Middle frontal gyrus (tissue), 1 donor: Measurements from ENCODE around the gene ACACA.
"Not testable (repeated sequence)": the region's sequence is repeated elsewhere in the genome, so short reads cannot be mapped to it uniquely, and the experiment has no call there.

Source experiments
- DNase-seq: peaks from one replicate; pipeline ENCODE4 v3.0.0-alpha.2; 2015; ENCODE audit warnings: low spot score; ENCODE audit errors: extremely low spot score

Gene ACACA

DNA sequence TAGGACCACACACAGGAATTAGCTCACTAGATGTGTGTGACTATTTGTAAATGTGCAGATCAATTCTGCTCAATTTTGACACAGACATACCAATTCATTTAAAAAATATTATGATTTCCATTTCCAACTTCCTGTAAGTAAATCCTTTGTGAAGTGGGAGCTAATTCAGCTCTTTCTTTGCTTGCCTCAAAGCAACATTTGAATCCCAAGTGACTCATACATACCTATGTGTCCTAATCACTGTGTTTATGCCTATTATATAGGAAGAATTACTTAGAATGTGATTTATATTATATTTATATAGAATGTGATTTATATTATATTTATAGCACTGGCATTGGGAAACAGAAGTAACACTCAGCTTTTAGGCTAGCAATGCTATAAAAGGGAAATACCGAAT lies 226.7 kb downstream of the ACACA start:
- DNase-seq, result no peak

DNA sequence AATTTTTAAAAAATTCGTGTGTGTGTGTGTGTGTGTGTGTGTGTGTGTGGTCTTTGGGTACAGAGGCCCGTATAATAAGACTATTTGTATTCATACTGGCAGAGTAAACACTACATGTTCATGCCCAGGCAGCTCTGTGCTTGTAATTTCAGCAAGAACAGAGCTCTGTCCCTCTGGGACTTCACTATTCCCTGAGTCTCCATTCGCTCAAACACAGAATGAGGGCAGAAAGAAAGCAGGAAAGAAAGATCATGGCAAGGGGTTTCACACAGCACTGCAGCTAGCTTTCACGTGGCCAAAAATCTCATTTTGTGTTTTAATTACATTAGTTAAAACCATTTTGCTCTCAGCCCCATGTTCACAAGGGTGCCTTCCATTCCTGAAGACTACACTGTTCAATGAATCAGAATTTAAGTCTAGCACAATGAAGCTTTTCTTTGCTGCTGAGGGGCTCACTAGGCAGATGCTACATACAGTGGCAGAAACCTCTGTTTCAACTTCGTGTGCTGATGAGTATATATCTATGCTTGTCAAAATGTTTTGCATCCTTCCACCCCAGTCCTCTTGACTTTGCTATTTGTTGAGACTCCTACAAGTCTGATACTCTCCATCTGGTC lies 229.3 kb downstream of the ACACA start:
- no peak for DNase-seq

DNA sequence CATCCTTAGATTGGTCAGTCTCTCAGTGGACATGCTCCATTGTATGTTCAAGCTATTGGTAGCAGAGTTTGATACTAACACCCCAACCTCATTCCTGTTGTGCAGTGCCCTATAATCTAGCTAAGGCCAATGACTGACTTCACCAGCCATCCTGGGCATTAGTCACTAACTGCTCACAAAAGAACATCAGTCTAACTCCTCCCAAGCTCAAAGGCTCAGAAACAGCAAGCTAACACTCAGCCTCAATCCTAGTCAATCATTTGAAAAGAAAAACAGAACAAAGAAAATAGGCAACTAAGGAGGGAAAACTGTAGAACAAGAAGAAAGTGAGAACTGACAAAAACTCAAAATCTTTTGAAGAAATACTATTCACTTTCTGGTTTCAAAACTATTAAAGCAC lies 229.9 kb downstream of the ACACA start:
- no peak for DNase-seq

DNA sequence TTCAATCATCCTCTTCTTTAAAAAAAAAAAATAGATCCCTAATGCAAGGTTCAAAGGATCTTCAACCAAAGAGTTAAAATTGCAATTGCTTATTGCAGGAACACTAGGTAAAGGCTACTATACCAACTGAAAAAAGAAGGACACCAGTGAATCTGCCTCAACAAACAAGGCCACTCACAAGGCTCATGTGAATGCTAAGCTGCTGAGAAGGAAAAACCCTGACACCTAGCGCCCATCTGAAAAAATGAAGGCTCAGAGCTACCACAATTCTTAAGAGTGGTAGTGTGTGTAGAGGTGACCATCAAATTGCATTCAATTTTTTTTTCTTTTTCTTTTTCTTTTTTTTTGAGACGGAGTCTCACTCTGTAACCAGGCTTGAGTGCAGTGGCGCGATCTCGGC lies 232.4 kb downstream of the ACACA start:
- DNase-seq, result peak; percentile 48

DNA sequence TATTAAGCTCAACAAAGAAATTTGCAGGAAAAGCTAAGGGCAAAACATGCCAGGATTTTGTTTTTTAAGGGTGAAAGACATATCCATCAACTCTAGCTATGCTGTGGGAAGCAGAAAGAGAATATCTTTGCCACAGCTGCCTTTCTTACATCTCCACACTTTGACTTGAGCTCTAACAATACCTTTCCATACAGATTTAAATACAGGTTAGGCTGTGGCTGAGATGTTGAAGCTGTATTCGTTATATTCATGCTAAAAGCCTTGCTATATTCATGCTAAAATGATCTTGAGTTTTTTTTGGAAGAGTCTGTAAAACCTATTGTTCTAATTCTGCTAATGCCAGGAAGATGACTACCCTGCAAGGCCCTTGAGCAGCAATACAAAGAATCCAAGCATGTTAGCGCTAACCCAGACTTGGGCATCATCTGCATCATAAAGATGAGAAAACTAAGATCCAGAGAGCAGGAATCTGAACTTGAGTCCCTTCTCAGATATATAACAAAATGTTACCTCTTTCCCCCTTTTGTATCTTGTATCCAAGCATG lies 235.7 kb downstream of the ACACA start:
- DNase-seq, result no peak

DNA sequence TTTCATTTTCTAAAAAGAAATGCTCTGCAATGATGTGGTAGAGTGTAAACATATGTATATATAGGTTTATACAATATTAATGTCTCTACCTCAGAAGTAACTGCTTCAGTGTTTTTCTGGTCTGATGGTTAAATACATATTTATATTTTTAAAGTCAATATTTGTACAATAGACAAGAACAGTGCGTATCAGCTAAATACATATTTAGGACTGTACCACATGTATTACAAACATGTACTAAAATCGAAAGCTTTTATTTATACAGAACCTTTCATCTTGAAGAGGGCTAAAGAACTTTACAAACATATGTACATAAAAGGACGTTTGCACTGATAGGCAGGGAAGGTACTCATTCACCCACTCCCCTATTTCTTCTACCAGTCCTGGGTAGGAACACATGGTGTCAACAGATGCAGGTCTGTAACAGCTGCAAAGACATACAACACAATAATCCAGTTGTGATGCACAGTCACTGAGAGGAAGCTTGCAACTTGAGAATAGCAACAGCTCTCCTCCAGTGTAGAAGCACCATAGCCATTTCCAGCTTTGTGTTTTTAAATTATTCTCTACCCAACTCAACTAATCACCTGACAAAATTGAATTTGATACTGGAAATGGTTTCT lies 237.8 kb downstream of the ACACA start:
- DNase-seq, result no peak

DNA sequence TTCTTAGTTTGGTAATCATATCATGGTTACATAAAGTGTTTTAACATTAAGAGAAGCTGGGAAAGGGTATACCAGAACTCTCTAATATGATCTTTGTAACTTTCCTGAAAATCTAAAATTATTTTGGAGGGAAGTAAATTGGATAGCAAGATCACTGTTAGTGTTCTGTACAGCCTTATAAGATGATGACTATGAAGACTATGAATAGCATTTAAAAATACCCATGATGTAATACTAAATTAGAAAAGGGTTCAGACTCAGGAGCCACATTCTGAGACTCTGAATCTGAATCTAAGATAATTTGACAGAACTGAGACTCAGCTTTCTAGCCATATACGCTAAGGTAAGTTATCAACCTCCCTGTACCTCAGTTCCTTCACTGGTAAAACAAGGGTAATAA lies 238.9 kb downstream of the ACACA start:
- DNase-seq, result no peak

DNA sequence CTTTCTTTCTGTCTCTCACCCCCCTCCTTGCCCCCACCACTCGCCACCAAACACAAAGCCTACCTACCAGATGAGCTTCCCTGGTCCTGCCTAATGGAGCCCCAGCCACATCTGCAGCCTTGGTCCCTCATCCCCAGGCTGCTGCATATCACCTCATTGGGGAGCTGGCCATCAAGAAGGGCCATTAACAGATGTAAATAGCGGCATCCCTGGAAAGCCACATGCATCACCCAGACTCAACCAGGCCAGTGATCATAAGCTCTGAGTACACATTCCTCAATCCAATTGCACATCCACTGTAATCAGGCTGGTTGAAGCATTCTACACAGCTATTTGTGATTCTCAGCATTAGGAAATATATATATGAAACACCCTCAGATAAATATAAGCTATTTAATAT lies 242.6 kb downstream of the ACACA start:
- DNase-seq, result no peak

DNA sequence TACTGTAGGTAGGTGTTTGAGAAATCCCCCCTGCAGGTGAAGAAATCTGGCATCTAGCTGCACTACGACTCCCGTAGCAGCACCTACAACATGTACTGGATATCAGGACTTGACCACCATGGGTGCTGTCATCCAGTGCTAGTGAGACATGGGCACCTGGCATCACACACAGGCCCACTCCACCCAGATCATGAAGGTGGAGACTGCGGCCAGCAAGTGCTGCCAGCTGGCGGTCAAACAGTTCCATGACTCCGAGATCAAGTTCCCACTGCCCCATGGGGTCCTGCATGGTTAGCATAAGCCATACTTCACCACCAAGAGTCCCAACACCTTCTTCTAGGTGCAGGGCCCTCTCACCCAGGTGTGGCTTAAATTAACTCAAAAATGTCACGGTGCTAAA lies 243.8 kb downstream of the ACACA start:
- no peak for DNase-seq

DNA sequence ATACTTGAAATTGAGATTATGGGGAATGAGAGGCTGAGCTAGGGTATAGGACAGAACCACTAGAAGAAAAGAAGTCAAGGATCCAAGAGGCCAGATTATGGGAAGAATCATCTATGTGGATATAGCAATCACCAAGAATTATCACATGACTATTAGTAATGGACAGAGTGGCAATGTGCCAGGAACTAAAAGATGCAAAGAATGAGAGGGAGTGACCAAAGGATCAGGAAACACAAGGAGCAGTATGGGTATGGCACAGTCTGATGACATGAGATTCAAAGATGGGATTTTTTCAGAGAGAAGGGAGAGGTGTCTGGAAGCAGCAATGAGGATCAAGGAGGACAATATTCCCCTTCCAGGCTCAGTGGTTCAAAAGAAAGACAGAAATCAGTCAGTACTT lies 245.7 kb downstream of the ACACA start:
- DNase-seq, result no peak

DNA sequence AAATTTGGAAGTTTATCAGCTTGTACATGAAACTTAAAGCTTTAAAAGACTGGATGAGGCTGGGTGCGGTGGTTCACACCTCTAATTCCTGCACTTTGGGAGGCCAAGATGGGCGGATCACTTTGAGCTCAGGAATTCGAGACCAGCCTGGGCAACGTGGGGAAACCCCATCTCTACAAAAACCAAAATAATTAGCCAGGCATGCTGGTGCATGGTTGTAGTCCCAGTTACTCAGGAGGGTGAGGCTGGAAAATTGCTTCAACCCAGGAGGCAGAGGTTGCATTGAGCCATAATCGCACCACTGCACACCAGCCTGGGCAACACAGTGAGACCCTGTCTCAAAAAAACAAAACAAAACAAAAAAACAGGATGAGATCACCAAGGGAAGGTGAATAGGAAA lies 248.3 kb downstream of the ACACA start:
- no peak for DNase-seq

DNA sequence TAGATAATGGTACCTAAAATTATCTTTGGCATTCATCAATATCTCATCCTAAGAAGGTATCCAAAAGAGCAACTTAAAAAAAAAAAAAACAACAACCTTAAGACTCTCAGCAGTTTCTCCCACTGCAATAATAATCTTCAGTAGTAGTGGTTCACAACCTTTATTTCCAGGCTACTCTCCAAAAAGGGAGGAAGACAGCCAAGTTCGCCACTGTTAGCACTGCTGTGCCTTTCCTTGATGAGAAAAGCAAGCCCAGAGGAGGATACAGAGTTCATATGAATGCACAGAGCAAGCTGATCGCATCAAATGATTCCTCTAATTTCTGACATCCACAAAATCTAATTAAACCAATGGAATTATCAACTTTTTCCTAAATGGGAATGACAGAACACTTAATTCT lies 258.5 kb downstream of the ACACA start:
- no peak for DNase-seq

DNA sequence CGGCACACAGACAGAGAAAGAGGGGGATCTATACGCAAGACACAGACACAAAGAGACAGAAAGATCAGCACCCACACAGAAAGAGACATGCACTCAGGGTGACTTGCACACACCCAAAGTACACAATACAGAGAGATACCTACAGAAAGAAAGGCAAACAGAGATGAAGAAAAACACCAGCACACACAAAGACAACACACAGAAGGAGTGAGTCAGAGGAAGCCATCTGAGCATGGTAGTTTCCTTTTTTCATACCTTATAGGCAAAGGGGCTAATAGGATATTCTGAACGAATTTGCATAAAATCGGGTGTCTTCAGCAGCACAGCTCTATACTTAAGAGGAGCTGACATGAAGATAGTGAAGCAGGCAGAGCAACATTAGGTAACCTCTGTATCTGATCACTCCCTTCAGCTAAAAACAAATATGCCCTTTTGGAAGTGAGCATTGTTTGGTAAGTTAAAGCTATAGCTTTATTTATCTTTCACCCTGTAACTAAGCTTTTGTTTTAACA lies 259.3 kb downstream of the ACACA start:
- DNase-seq, result no peak

DNA sequence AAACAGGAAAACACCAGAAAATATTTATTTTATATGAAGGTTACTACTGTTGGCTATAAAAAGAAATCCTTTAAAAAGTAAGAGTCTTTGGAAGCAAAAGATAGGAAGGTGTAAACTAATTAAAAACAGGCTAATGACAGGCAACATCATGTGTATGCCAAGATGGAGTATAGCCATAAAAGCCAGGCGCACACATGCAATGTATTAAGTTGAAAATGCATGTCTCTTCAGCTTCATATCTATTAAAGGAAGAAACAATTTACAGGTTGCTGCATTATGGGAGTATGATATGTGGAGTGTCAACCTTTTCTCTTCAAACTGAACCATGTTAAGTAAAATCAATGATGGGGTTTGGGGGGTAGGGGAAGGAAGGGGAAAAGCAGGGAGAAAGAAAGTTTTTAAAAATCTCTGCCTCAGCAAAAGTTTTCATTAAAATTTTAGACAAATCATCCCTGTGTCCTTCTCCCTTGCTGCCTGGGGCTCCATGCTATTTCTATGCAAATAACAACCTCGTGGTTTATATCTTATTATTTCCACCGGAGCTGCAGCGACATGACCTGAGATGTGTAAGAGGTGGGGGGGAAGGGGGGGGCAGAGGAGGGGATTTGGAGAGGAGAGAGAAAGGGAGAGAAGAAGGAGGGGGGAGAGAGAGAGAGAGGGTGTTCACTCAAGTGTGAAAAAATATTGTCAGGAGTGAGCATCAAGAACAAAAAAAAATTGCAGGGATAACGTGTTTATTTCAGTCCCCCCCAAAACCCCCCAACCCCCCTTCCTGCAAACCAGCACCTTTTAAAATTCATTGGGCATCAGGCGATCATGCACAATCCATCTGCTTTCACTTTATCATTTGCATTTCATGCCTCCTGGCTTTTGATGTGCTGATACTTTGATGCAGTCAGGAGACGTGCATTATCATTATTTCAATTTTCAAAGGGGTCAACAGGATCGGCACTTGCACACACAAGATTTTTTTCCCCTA lies 260.3 kb downstream of the ACACA start:
- DNase-seq, result no peak

DNA sequence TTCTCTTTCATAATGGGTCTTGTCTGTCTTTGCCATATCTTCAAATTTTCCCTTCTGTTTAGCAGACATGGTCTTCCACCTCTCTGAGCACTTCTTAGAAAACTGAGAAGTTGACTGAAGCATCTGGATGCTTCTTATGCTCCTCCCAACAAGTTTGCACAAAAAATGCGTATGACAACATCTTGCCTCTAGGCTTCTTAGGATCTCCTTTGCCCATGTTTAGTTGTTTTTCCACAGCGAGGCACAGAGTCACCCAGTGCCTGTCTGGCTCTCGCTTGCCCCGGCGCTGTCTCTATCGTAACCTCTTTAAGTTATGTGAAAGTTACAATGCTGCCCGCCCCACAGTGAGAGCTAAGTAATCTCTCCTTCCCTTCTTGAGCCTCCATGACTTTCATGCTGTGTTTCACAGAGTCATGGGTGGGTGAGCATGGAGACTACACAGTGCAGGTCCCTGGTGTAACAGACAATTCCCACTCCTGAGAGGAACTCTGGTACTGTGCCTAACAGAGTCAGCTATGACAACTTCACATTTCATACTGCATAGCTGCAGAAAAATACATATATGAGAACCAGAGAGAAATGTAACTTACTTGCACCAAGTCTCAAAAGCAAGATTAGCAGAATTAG lies 262.4 kb downstream of the ACACA start:
- no peak for DNase-seq

DNA sequence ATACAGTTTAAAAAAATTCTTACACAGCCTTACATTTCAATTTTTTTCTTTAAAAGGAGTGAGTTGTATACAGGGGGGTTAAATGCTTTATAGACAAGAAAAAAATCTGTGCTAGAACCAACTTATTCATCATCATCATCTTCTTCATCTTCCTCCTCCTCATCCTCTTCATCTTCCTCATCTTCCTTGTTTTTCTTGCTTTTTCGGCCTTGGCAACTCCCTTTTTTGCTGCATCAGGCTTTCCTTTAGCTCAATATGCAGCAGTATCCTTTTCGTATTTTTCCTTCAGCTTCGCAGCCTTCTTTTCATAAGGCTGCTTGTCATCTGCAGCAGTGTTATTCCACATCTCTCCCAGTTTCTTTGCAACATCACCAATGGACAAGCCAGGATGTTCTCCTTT lies 263.1 kb downstream of the ACACA start:
- DNase-seq, result not testable (repeated sequence)

DNA sequence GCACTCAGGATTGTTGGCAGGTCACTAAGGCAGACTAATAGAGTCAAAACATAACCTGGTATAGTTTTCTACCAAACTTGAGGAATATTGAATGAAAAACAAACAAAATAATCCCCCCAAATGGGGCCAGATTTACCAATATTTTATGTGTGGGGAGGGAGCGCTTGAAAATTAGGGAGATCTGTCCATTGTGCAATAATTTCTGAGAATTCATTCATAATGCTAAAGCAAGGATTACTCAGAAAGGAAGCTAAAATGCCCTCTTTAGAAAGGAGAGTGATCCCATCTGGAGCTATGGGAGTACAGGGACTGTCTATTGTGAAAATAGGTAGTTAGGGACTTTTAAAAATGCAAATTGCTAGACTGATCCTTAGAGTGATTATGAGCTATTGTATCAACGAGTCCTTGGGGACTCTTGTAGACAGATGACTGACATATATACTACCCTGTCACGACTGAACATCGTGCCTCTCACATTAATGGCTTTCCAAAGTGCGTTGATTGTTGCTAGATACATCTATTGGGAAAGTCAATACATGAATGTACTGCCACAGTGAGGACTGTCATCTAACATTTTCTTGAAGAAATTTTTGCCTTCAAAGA lies 264.2 kb downstream of the ACACA start:
- DNase-seq, result no peak

DNA sequence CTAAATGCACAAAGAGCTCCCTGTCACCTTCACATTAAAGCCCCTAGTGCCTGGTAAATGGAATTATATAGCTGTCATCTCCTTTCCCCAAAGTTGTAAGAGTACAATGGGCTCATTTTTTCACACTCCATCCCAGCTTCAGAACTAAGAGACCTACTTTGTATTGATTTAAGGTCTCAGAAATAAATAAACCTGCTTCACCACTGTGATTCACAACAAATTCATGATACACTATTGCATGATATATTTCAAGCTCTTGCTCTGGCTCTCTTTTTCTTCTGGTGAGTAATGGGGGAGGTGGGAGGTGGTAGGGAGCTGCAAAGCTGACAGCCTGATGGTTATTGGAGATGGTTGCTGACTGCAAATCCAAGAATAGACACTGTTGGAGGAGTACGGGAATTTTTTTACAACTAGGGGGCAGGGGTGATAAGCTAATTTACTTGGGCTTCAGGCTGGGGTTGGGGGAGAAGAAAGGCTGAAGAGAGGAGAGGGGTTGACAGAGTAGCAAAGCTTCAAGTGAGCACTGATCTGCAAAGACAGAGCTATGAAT lies 268.0 kb downstream of the ACACA start:
- DNase-seq, result no peak

DNA sequence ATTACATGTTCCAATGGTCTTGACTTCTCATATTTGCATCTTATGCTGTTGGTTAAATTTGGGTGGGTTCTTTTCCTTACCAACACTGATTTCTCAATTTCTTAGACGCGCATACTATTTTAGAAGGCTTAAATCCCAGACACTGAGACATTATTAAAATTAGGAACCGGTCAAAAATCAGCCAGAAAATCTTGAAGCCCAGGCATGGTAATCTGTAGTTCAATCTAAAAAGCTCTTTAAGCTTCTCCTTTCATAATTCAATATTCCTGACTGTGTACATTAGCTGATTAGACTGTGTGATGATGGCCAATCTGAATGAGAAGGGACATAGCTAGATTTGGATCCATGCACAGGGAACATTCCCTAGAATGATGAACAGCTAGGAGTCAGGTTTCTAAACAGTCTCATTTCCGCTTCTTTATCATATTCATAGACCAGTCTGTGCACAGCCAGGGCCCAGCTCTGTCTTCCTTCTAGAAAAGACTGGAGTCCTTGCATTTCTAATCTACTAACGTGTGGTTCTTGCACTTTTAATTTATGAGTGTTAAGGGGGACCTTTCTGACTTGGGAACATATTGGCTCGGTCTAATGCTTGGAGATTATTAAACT lies 268.6 kb downstream of the ACACA start:
- DNase-seq, result no peak

DNA sequence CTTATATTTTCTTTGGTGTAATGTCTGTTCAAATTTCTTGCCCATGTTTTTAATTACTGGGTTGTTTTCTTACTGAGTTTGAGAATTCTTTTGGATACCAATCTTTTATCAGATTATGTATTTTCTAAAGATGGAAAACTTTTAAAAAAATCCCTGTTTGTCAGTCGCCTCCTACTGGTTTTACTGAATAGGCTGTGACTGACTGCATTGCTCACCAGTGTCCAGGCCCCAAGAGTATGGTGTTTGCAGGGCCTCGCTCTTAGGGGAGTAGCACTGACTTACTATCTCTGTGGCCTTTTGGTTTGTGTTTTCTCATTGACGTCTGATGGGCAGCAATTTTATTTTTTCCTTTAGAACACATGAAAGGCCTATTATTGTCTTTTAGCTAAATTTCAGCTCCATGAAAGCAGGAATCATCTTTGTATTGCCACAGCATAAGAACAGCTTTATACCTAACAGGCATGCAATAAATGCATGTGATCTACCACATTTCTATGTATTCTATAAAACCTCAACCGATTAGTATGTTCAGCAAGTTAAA lies 269.5 kb downstream of the ACACA start:
- no peak for DNase-seq
